EH (cell line): ENCODE results near the gene MTMR11.
"Not testable (repeated sequence)": the region's sequence is repeated elsewhere in the genome, so short reads cannot be mapped to it uniquely, and the experiment has no call there.

ENCODE experiments used
- DNase-seq: peaks from one replicate; pipeline ENCODE4 v3.0.0-alpha.2; 2015; ENCODE audit warnings: low read depth

MTMR11 gene

DNA sequence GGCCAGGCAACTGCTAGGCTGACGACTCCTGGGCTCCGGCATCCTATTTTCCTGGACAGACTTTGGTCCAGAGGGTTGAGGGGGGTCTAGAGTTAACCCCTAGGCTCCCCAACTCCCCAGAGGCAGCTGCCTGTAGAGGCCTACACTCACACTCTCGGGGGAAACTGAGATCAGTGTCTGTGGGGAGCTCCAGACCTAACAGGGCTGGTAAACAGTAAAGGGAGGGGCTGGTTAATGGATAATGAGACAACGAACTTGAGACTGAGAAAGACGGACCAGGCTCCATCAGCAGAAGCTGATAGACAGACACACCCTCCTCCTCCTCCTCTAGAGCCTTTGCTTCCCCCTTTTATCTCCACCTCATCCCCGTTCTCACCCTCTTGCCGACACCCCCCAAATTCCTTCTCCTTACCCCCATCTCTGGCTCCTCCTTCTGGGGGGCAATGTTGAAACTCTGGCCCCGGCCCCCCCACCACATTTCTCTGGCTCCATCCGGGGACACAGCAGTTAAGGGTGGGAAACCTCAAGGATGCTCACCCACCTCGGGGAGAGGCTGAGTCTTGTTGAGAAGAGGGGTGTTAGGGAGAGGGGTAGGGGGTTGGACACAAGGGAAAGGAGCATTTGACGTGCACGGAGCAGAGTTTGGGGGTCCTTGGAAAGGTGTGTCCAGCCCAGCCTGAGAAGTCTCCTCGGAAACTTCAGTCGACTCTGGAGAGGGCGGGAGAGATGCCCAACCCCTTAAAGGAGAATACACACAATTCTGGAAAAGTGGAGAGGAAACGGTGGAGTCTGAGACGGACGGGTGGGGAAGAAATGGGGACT, at the start of gene MTMR11:
MTMR11 (minus strand) TSS at position 710 of the 822 bp plus-strand sequence; CDS start at position 478, 232 bp downstream.
- peak; percentile 59 for DNase-seq

DNA sequence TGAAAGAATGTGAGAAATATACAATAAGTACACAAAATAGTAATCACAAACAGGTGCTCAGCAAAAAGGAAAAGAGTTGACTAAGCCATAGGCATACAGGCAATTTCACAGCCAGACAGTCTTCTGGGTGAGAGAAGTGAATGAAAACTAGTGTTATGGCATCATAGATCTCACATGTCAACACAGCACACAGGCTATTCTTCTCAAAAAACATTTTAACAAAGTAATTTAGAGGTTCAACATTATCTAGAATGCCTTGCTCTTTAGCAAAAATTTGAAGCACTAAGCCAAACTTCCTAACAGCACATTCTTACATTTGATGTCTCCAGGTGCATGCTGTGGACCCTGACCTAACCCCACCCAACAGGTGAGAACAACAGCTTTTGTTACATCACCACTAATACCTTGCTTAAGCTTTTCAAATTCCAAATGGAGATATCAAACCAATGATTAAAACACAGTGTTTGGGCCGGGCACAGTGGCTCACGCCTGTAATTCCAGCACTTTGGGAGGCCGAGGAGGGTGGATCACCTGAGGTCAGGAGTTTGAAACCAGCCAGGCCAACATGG, 43.4 kb upstream of the MTMR11 start:
- DNase-seq, result no peak

DNA sequence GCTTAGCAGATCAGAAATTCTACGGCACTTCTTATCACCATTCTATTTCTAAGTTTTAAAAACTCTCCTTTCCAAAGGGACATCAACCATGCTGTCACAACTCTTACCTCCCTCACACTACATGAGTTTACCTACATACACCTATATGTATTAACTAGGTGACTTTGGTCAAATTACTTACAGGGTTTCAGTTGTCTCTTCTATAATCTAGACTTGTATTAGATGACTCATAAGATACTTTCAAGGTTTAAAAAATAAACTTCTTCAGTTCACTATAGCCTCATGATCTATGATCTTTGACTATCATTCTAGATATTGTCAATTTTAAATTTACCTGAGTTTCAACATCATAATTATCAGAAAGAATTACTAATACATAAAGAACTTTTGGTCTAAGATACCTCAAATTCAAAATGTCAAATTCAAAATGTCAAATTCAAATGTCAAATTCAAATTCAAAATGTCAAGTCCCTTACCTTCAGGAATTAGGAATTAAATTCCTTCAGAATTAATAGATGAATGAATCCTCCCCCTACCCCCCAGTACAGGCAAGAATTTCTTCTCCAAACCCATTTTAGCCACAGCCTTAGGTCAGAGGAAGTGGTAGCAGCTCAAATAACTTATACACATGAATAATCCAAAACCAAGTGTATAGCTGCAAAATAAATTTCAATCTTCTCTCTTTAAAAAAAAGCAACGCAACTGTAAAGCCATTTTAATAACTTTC, 42.7 kb upstream of the MTMR11 start:
- peak; percentile 32 for DNase-seq

GRCh38 chr1:149978547-149979023, 41.9 kb upstream of the MTMR11 start:
- peak; percentile 30 for DNase-seq

DNA sequence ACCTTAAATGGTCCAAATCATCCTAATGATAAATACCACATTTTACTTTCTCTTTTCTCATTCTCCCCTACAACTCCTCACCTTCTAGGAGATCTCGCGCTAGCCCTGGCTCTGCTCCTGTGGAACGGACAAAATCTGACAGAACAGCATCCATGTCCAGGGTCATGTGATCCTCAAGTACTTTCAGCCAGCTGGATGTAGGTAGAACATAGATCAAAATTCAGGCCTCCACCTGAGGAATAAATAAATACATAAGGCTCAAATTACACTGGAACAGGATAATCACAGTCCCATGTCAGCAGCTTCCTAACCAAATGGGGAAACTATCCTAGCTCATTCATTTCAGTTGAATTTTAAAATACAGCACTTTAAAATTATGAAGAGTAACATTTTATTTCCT, 40.7 kb upstream of the MTMR11 start:
- DNase-seq, result no peak

DNA sequence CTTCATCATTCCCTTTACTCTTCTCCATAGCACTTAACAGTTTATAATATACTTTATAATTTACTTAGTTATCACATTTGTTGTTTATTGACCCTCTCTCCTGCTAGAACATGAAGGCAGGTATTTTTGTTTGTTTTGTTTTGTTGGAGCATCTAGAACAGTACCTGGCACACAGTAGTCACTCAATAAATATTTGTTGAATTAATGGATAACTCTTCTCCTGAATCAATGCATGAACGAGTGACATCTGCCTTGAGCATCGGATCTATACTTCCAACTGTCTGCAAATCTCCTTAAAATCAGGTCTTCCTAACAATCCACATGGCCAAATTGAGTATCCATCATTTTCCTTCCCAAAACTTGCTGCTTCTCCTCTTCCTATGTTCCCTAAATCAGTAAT, 35.9 kb upstream of the MTMR11 start:
- no peak for DNase-seq

DNA sequence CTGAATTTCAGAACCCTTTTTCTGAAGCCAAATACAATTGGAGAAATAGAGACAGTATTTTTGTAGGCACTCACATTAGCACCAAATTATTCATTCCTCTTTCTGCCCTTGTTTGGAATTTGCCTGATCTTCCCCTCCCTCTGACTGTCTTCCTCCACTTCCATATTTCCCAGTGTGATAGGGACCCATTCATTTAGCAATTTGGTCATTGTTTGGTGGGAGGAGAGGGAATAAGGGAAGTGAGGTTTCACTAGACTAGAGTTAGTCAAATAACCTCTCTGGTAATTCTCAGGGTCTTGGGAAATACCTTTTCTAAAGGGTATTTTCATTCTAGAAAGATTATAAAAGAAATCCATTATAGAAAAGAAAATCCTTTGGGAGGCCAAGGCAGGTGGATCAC, 31.0 kb upstream of the MTMR11 start:
- DNase-seq, result no peak

- no peak for DNase-seq
Measured at GRCh38 chr1:149967041-149967440, 30.4 kb upstream of the MTMR11 start.

- peak; percentile 21 for DNase-seq
Measured at GRCh38 chr1:149966405-149966804, 29.7 kb upstream of the MTMR11 start.

DNA sequence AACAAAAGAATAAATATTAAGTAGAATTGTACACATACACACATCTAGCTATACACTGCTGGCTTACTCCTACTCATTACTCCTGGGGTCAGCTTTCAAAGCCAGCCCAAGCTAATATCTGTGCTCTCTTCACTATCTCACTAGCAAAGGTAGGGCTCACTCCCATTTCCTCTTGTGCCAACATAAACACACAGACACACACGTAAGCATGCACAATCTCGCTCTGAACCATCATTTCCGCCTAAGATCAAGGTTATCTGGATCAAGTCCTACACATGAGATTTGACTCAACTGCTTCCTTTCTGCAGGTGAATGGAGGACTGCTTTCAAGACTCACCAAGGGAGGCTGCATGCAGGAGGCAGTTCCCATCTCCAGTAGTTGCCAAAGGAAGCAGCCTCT, 28.8 kb upstream of the MTMR11 start:
- DNase-seq, result no peak

GRCh38 chr1:149963358-149963757, 26.7 kb upstream of the MTMR11 start:
- DNase-seq, result no peak

GRCh38 chr1:149962736-149963135, 26.1 kb upstream of the MTMR11 start:
- peak; percentile 13 for DNase-seq

DNA sequence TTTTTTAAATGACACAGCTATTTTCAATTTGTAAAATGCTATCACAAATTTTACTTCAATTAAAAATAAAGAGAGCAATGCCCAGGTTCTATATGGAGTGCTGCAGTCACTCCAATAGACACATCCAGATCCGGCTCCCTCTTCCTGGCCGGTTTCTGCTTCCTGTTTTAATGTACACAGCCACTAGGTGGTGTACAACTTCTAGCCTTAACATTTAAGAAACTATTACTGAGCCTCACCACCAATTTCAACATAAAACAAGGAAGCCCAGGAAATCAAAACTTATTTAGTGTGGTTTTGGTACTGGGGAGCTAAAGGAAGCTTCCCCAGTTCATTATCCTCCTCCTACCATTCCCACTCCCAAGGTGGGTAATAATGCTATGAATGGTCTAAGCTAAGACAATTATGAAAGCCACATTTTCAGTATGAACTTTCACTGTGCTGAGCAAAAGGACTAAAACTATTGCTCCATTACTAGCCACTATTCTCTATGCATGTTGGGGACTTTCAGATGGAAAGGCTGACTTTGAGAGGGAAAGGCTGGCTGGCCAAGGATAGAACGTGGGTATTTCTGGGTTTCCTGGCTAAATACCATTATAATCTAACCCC, 25.5 kb upstream of the MTMR11 start:
- peak; percentile 82 for DNase-seq

GRCh38 chr1:149957548-149957947, 20.9 kb upstream of the MTMR11 start:
- DNase-seq, result not testable (repeated sequence)

- DNase-seq, result no peak
Measured at GRCh38 chr1:149949911-149950310, 13.2 kb upstream of the MTMR11 start.

GRCh38 chr1:149945206-149945605, 8.5 kb upstream of the MTMR11 start:
- DNase-seq, result no peak

GRCh38 chr1:149942885-149943284, 6.2 kb upstream of the MTMR11 start:
- DNase-seq, result no peak

DNA sequence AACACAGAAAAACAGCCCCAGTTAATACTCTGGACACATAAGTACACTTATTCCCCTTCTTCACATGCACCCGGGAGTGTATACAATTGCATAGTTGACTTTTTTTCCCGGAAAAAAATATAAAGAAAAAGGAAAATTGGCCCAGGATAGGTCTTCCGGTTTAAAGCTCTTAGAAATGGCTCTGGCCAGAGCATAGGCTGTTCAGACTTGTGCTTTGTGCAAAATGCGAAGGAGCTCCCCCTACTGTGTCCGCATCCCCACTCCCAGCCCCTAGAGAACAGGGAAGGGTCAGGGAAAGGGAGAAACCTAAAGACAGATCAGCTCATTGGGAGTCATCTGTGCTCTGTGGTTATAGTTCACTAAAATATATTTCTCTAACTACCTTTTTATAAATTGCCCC, 5.5 kb upstream of the MTMR11 start:
- peak; percentile 27 for DNase-seq

DNA sequence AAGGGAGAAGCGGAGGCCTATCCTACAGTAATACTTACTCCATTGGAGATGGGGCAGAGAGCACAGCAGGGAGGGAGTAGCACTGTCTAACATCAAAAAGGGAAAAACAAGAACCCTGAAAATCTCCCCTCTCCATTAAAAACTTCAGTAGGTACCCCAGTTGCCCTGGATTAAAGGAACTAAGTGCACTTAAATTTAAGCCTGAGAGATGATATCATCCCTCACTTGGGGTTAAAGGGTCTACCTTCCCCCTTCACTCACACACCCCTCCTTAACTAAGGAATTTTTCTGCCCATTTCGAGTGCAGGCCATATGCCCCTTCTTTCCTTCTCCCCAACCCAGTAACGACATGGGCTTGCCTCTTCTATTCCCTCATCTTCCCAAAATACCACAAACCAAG, 3.7 kb upstream of the MTMR11 start:
- DNase-seq, result no peak

DNA sequence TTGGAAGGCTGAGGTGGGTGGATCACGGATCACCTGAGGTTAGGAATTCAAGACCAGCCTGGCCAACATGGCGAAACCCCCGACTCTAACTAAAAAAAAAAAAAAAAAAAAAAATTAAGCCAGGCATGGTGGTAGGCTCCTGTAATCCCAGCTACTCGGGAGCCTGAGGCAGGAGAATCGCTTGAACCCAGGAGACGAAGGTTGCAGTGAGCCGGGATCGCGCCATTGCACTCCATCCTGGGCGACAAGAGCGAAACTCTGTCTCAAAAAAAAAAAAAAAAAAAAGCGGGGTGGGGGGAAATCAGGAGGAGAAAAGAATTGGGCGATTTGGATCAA, 2.0 kb upstream of the MTMR11 start:
- not testable (repeated sequence) for DNase-seq

DNA sequence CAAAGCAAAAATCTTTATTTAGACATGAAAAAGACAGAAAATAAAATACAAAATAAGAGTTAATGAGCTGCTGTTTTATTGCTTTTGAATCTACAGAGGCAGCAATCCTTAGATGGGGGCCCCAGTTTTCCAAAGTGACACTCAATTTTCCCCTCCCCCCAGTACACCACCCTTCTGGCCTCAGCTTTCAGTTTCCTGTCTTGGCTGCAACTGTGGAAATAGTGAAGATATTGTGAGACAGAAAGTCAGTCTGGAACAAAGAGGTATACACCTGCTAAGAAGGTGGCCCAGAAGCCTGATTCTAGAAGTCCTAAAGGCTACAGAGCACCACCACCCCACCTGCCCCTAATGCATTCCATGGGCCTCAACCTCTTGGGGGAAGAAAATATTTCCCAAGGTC, 1.1 kb upstream of the MTMR11 start:
- no peak for DNase-seq

DNA sequence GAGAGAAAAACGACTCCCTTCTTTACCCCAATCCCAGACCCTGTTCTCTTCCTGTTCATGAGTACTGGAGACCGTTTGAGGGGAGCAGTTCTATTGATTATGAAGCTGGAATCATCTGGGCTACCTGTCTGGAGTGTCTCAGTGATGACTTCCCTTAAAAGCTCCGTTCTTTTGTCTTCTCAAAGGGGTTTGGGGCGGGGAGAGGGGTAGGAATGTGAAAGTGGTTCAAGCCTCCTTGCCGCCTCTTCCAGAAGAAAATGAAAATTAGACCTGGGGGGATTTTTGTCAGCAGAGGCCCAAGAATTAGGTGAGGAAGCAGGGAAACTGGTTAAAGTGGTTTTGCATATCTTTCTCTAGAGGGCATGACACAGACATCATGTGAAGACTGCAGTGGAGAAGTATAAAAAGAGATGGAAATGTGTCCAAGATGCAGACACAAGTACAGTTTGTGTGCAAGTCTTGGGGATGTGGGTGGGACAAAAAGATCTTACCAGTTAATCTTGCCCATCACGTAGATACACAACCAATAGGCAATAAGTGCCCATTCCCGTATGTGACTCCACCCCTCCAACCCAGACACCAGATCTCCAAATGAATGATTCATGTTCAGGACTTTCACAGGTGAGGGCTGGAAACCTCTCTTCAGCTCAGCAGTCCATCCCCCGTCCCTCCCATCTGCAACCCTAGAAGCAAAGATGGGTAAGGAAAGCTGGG, 470 bp upstream of the MTMR11 start:
- DNase-seq, result peak; percentile 53
